H9 (cell line): Measurements from ENCODE around the gene WFIKKN1. TPM values are rescaled to one million over a fixed set of nuclear protein-coding genes. Genes with fewer than 3 reads are reported as not detected.

Experiments
- DNase-seq: peaks from one replicate; pipeline ENCODE4 v3.0.0-alpha.2; 2017
- H2AFZ ChIP-seq: one replicate; pipeline ENCODE4 v1.6.1; 2013; ENCODE audit warnings: mild to moderate bottlenecking, low read length, control low read depth, moderate library complexity
- H2AK5ac ChIP-seq: 2 replicates; pipeline ENCODE4 v1.6.1; 2013; ENCODE audit warnings: low read length, control low read depth, mixed read lengths; ENCODE audit not compliant: insufficient read length
- H2BK120ac ChIP-seq: one replicate; pipeline ENCODE4 v1.6.1; 2013; ENCODE audit warnings: low read depth, mild to moderate bottlenecking, low read length, control low read depth, inconsistent platforms; ENCODE audit not compliant: poor library complexity, severe bottlenecking
- H2BK12ac ChIP-seq: 2 replicates; pipeline ENCODE4 v1.6.1; 2013; ENCODE audit warnings: low read length, control low read depth, mixed read lengths, low read depth; ENCODE audit not compliant: insufficient read length
- H2BK15ac ChIP-seq: 2 replicates; pipeline ENCODE4 v1.6.1; 2013; ENCODE audit warnings: low read depth, low read length, control low read depth
- H2BK20ac ChIP-seq: one replicate; pipeline ENCODE4 v1.6.1; 2013; ENCODE audit warnings: low read depth, mild to moderate bottlenecking, low read length, control low read depth, inconsistent platforms; ENCODE audit not compliant: poor library complexity, severe bottlenecking
- H2BK5ac ChIP-seq: 2 replicates; pipeline ENCODE4 v1.6.1; 2013; ENCODE audit warnings: low read length, control low read depth, mixed read lengths; ENCODE audit not compliant: insufficient read length
- H3K14ac ChIP-seq: 2 replicates; pipeline ENCODE4 v1.6.1; 2013; ENCODE audit warnings: low read length, control low read depth; ENCODE audit not compliant: insufficient read depth
- H3K18ac ChIP-seq: 2 replicates; pipeline ENCODE4 v1.6.1; 2013; ENCODE audit warnings: low read depth, mild to moderate bottlenecking, mixed read lengths, low read length, control low read depth; ENCODE audit not compliant: insufficient read length
- H3K23ac ChIP-seq: 2 replicates; pipeline ENCODE4 v1.6.1; 2013; ENCODE audit warnings: low read length, control low read depth, mixed read lengths, low read depth; ENCODE audit not compliant: insufficient read length
- H3K23me2 ChIP-seq: 2 replicates; pipeline ENCODE4 v1.6.1; 2013; ENCODE audit warnings: low read depth, mild to moderate bottlenecking, mixed read lengths, low read length, control low read depth; ENCODE audit not compliant: insufficient read length, poor library complexity, severe bottlenecking
- H3K27ac ChIP-seq: 2 replicates; pipeline ENCODE4 v1.5.1; 2013; ENCODE audit warnings: low read length, control low read depth, mixed read lengths, low read depth; ENCODE audit not compliant: insufficient read length
- H3K27me3 ChIP-seq: 2 replicates; pipeline ENCODE4 v1.6.1; 2013; ENCODE audit warnings: low read length, control low read depth, inconsistent platforms; ENCODE audit not compliant: insufficient read depth
- H3K4ac ChIP-seq: 2 replicates; pipeline ENCODE4 v1.6.1; 2013; ENCODE audit warnings: low read depth, mild to moderate bottlenecking, control low read depth, inconsistent platforms, low read length, moderate library complexity
- H3K4me1 ChIP-seq: 2 replicates; pipeline ENCODE4 v1.6.1; 2013; ENCODE audit warnings: low read length, control low read depth, inconsistent platforms; ENCODE audit not compliant: insufficient read depth
- H3K4me2 ChIP-seq: 2 replicates; pipeline ENCODE4 v1.6.1; 2013; ENCODE audit warnings: low read length, control low read depth, mixed read lengths; ENCODE audit not compliant: insufficient read length, insufficient read depth
- H3K56ac ChIP-seq: 2 replicates; pipeline ENCODE4 v1.6.1; 2013; ENCODE audit warnings: low read depth, mild to moderate bottlenecking, mixed read lengths, low read length, control low read depth; ENCODE audit not compliant: insufficient read length
- H3K79me1 ChIP-seq: 2 replicates; pipeline ENCODE4 v1.6.1; 2013; ENCODE audit warnings: low read depth, mild to moderate bottlenecking, moderate library complexity, low read length, control low read depth, inconsistent platforms; ENCODE audit not compliant: insufficient read depth, poor library complexity, severe bottlenecking
- H3K79me2 ChIP-seq: 2 replicates; pipeline ENCODE4 v1.6.1; 2013; ENCODE audit warnings: low read length, control low read depth, inconsistent platforms; ENCODE audit not compliant: insufficient read depth
- H3K9ac ChIP-seq: 2 replicates; pipeline ENCODE4 v1.6.1; 2013; ENCODE audit warnings: low read length, control low read depth, mixed read lengths; ENCODE audit not compliant: insufficient read length; ENCODE audit errors: extremely low read depth
- H3K9me3 ChIP-seq: one replicate; pipeline ENCODE4 v1.6.1; 2013; ENCODE audit warnings: low read depth, low read length, inconsistent platforms; ENCODE audit not compliant: control insufficient read depth
- H3T11ph ChIP-seq: one replicate; pipeline ENCODE4 v1.6.1; 2013; ENCODE audit warnings: mild to moderate bottlenecking, low read length, control low read depth, inconsistent platforms
- H4K20me1 ChIP-seq: one replicate; pipeline ENCODE4 v1.6.1; 2013; ENCODE audit not compliant: control insufficient read depth, insufficient read length, insufficient read depth
- H4K5ac ChIP-seq: 2 replicates; pipeline ENCODE4 v1.6.1; 2013; ENCODE audit warnings: low read depth, mild to moderate bottlenecking, mixed read lengths, low read length, control low read depth; ENCODE audit not compliant: insufficient read length
- H4K8ac ChIP-seq: replicated peaks from 2 replicates; pipeline ENCODE4 v1.6.1; 2013; ENCODE audit warnings: low read length, control low read depth, mixed read lengths, low read depth; ENCODE audit not compliant: insufficient read length
- H4K91ac ChIP-seq: 2 replicates; pipeline ENCODE4 v1.6.1; 2013; ENCODE audit warnings: low read depth, mild to moderate bottlenecking, moderate library complexity, mixed read lengths, low read length, control low read depth; ENCODE audit not compliant: insufficient read length
- H3K27ac Mint-ChIP-seq, 3 experiments: 2 replicates in 2 of 3; 3 replicates in 1 of 3; pipeline ENCODE4 v1.8.0; 2020 to 2021; ENCODE audit warnings: mixed read lengths in 3 of 3, mild to moderate bottlenecking in 1 of 3, moderate library complexity in 1 of 3
- H3K27me3 Mint-ChIP-seq: 2 replicates; pipeline ENCODE4 v1.8.0; 2021; ENCODE audit warnings: low read depth, mild to moderate bottlenecking, moderate library complexity, mixed read lengths
- H3K36me3 Mint-ChIP-seq, 3 experiments: 2 replicates in 2 of 3; 3 replicates in 1 of 3; pipeline ENCODE4 v1.8.0; 2020 to 2021; ENCODE audit warnings: low read depth in 3 of 3, mixed read lengths in 3 of 3; ENCODE audit not compliant: insufficient read depth in 1 of 3
- H3K4me1 Mint-ChIP-seq, 2 experiments: 2 replicates each; pipeline ENCODE4 v1.8.0; 2020; ENCODE audit warnings: mixed read lengths in 2 of 2
- H3K4me3 Mint-ChIP-seq, 2 experiments: 2 replicates in 1 of 2; 3 replicates in 1 of 2; pipeline ENCODE4 v1.8.0; 2020 to 2021; ENCODE audit warnings: mild to moderate bottlenecking in 2 of 2, mixed read lengths in 2 of 2, moderate library complexity in 1 of 2
- H3K9me3 Mint-ChIP-seq, 2 experiments: 2 replicates in 1 of 2; 3 replicates in 1 of 2; pipeline ENCODE4 v1.8.0; 2020; ENCODE audit warnings: mild to moderate bottlenecking in 2 of 2, mixed read lengths in 2 of 2, moderate library complexity in 1 of 2
- CTCF ChIP-seq: fragments of 200-600 bp; sonication (generic); conservative IDR thresholded peaks from 3 replicates; pipeline ENCODE4 v1.8.0; 2021; ENCODE audit warnings: antibody characterized with exemption, mild to moderate bottlenecking
- WGBS: extraction: QIAGEN DNeasy Blood & Tissue Kit; methylation state at CpG from one replicate; pipeline ENCODE4 v1.1.7; 2013; ENCODE audit warnings: missing lambda C conversion rate, low lambda C conversion rate, mixed read lengths; ENCODE audit not compliant: insufficient read length; ENCODE audit errors: extremely low coverage; 5-methylcytosine and 5-hydroxymethylcytosine counted together
- total RNA-seq: library from RNA; stranded (reverse); gene quantifications from 2 replicates; pipeline ENCODE4 v1.2.1, GENCODE V29; 2021

The WFIKKN1 gene
- total RNA-seq, 1 experiment from 2014 or later = 8.3 TPM

- H2BK5ac ChIP-seq = no peak overlapping the region
- WGBS = no CpG with 5 or more reads among the region's 74 CpGs
- no peak overlapping the region for H4K5ac ChIP-seq
- H3K27ac Mint-ChIP-seq = no peak overlapping the region
- no peak overlapping the region for H2BK20ac ChIP-seq
- H3K27me3 ChIP-seq = no peaks in the 10 kb centered on the region
- H3T11ph ChIP-seq = no peak overlapping the region
- H4K91ac ChIP-seq = no peak overlapping the region
- H3K14ac ChIP-seq = no peak overlapping the region
- peaks cover 3% of the 10 kb centered on the region in 2 experiments; a peak in 2 of 5 replicates for H3K9me3 Mint-ChIP-seq
- no peak overlapping the region for H3K4me2 ChIP-seq
- H3K23me2 ChIP-seq = peaks cover 15% of the 10 kb centered on the region
- peaks cover 14 to 34% of the 10 kb centered on the region in 2 experiments for H3K4me1 Mint-ChIP-seq
- H2AFZ ChIP-seq = no peak overlapping the region
- H2AK5ac ChIP-seq = no peak overlapping the region
- peaks cover 0 to 6% (median 1%) of the 10 kb centered on the region in 3 experiments; a peak in 4 of 7 replicates for H3K36me3 Mint-ChIP-seq
- H3K9ac ChIP-seq = no peak overlapping the region
- no peak overlapping the region for H3K27ac ChIP-seq
- no peak overlapping the region for H3K18ac ChIP-seq
- no peak overlapping the region for H2BK12ac ChIP-seq
- H3K23ac ChIP-seq = no peak overlapping the region
- no peaks in the 10 kb centered on the region; the same call in 1 of the 2 replicates for H3K4me1 ChIP-seq
- peaks cover 2% of the 10 kb centered on the region; the same call in 1 of the 2 replicates for H3K79me2 ChIP-seq
- DNase-seq = no peak
- no peak overlapping the region for H2BK15ac ChIP-seq
- H3K56ac ChIP-seq = no peak overlapping the region
- TF ChIP-seq CTCF = no peak
- no peak overlapping the region for H2BK120ac ChIP-seq
- no peaks in the 10 kb centered on the region for H4K20me1 ChIP-seq
- H3K4ac ChIP-seq = no peak overlapping the region
- no peak overlapping the region for H3K4me3 Mint-ChIP-seq
- no peaks in the 10 kb centered on the region for H3K79me1 ChIP-seq
- H3K27me3 Mint-ChIP-seq = peaks cover 2% of the 10 kb centered on the region; the same call in 1 of the 2 replicates
- H3K9me3 ChIP-seq = no peaks in the 10 kb centered on the region
- H4K8ac ChIP-seq = no peak overlapping the region
These were observed 2.7 kb downstream of the WFIKKN1 start for GRCh38 chr16:633336-634050.
